Measurements from ENCODE around the gene DLL4.
"Not testable (repeated sequence)": the region's sequence is repeated elsewhere in the genome, so short reads cannot be mapped to it uniquely, and the experiment has no call there.

Gene DLL4

GRCh38 chr15:40941528-40942336 is 12.6 kb downstream of the DLL4 start:
- DNase-seq (ENCODE audit: low read depth in 1 of 2, low spot score in 1 of 2), result peak; percentile 32 to 47

- no peak for DNase-seq (ENCODE audit: low read depth in 1 of 2, low spot score in 1 of 2)
Measured at GRCh38 chr15:40942337-40942854, 13.3 kb downstream of the DLL4 start.

GRCh38 chr15:40942878-40943277 is 13.7 kb downstream of the DLL4 start:
- DNase-seq (ENCODE audit: low read depth in 1 of 2, low spot score in 1 of 2), result no peak

GRCh38 chr15:40943764-40944365 is 14.7 kb downstream of the DLL4 start:
- no peak for DNase-seq (ENCODE audit: low read depth in 1 of 2, low spot score in 1 of 2)

GRCh38 chr15:40944510-40945296 is 15.6 kb downstream of the DLL4 start:
- DNase-seq (ENCODE audit: low read depth in 1 of 2, low spot score in 1 of 2), result no peak

- no peak for DNase-seq (ENCODE audit: low read depth in 1 of 2, low spot score in 1 of 2)
Measured at GRCh38 chr15:40948706-40949473, 19.8 kb downstream of the DLL4 start.

- no peak for DNase-seq (ENCODE audit: low read depth in 1 of 2, low spot score in 1 of 2)
Measured at GRCh38 chr15:40949756-40950207, 20.6 kb downstream of the DLL4 start.

- no peak for DNase-seq (ENCODE audit: low read depth in 1 of 2, low spot score in 1 of 2)
Measured at GRCh38 chr15:40951764-40952163, 22.6 kb downstream of the DLL4 start.

- DNase-seq (ENCODE audit: low read depth in 1 of 2, low spot score in 1 of 2), result no peak
Measured at GRCh38 chr15:40952301-40952900, 23.3 kb downstream of the DLL4 start.

- DNase-seq (ENCODE audit: low read depth in 1 of 2, low spot score in 1 of 2), result peak; percentile 89 to 94
Measured at GRCh38 chr15:40952901-40953712, 24.0 kb downstream of the DLL4 start, which contains the start of gene CHAC1. TSS of gene CHAC1 (plus strand) at chr15:40953471. CDS start at chr15:40953584, 113 bp downstream.

GRCh38 chr15:40953713-40954074 is 24.6 kb downstream of the DLL4 start:
- no peak for DNase-seq (ENCODE audit: low read depth in 1 of 2, low spot score in 1 of 2)

GRCh38 chr15:40954158-40954848 is 25.2 kb downstream of the DLL4 start:
- not testable (repeated sequence) for DNase-seq (ENCODE audit: low read depth in 1 of 2, low spot score in 1 of 2)

- DNase-seq (ENCODE audit: low read depth in 1 of 2, low spot score in 1 of 2), result no peak
Measured at GRCh38 chr15:40955141-40955903, 26.2 kb downstream of the DLL4 start.

- no peak for DNase-seq (ENCODE audit: low read depth in 1 of 2, low spot score in 1 of 2)
Measured at GRCh38 chr15:40955930-40956540, 26.9 kb downstream of the DLL4 start.

GRCh38 chr15:40956541-40956982 is 27.4 kb downstream of the DLL4 start:
- no peak for DNase-seq (ENCODE audit: low read depth in 1 of 2, low spot score in 1 of 2)

GRCh38 chr15:40957041-40957555 is 28.0 kb downstream of the DLL4 start:
- DNase-seq (ENCODE audit: low read depth in 1 of 2, low spot score in 1 of 2), result no peak

GRCh38 chr15:40957581-40958051 is 28.5 kb downstream of the DLL4 start:
- no peak for DNase-seq (ENCODE audit: low read depth in 1 of 2, low spot score in 1 of 2)
